NB4 (cell line): ENCODE measurements around the gene METRNL.

Source experiments
- CTCF ChIP-seq: IDR thresholded peaks from one replicate; pipeline ENCODE4 v1.5.1; 2012; ENCODE audit warnings: low read depth, low read length
- MYC ChIP-seq: IDR thresholded peaks from 2 replicates; pipeline ENCODE4 v1.6.1; 2011; ENCODE audit warnings: low read depth, low read length
- POLR2A ChIP-seq: IDR thresholded peaks from 2 replicates; pipeline ENCODE4 v1.6.1; 2011; ENCODE audit warnings: mild to moderate bottlenecking; ENCODE audit not compliant: insufficient read length; ENCODE audit errors: extremely low read depth
- TF ChIP-seq, protein P1 (sequence below): IDR thresholded peaks from 2 replicates; pipeline ENCODE4 v1.6.1; 2011; ENCODE audit warnings: low read depth, low read length

- no peak for TF ChIP-seq CTCF
- TF ChIP-seq MYC = no peak
- no peak for TF ChIP-seq POLR2A
- TF ChIP-seq, protein P1, sequence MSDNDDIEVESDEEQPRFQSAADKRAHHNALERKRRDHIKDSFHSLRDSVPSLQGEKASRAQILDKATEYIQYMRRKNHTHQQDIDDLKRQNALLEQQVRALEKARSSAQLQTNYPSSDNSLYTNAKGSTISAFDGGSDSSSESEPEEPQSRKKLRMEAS = no peak
Observed at GRCh38 chr17:83053021-83053681, 26.3 kb upstream of the METRNL start.
